Activated naive CD4-positive, alpha-beta T cell treated with anti-CD3 and anti-CD28 coated beads, Interleukin-2, amount 50 U/mL, for 72 hours (primary cell): Measurements from ENCODE around the gene IL18RAP. TPM values are rescaled to one million over a fixed set of nuclear protein-coding genes. Genes with fewer than 3 reads are reported as not detected.

Experiments
- ATAC-seq, 2 donors: fragments of 150-1000 bp; cut with Tn5 transposase; 2 replicates each; pipeline ENCODE4 v1.10.0; 2021; ENCODE audit warnings: mild to moderate bottlenecking in 2 of 2, moderate library complexity in 2 of 2
- DNase-seq, 2 donors: peaks; one replicate each; pipeline ENCODE4 v3.0.0; 2021 to 2022; ENCODE audit warnings: low spot score in 2 of 2
- H3K27ac Mint-ChIP-seq, 2 donors: one replicate each; pipeline ENCODE4 v1.8.0; 2022; ENCODE audit warnings: mild to moderate bottlenecking in 2 of 2, mixed read lengths in 2 of 2
- H3K36me3 Mint-ChIP-seq, 2 donors: one replicate each; pipeline ENCODE4 v1.8.0; 2022; ENCODE audit warnings: mixed read lengths in 2 of 2
- H3K9me3 Mint-ChIP-seq, 2 donors: one replicate each; pipeline ENCODE4 v1.8.0; 2022; ENCODE audit warnings: mixed read lengths in 2 of 2
- total RNA-seq, 2 donors: library from RNA; stranded (reverse); gene quantifications; one replicate each; pipeline ENCODE4 v1.2.3, GENCODE V29; 2022

The IL18RAP gene
- total RNA-seq: 1 to 10 TPM; 2.6 to 9.3 TPM

- ATAC-seq (peak in 1 of 2 donors; percentile 50), DNase-seq (no peak)
- Mint-ChIP-seq H3K9me3 (peaks cover 0 to 3% of the 10 kb centered on the region in 2 donors), H3K27ac (peak within 1 kb of the TSS; percentile 34 to 80), H3K36me3 (peaks cover 10 to 46% of the 10 kb centered on the region in 2 donors)
Observed at GRCh38 chr2:102422910-102423309, at the start of gene IL18RAP. Gene IL18RAP (plus strand): TSS chr2:102423160. CDS start chr2:102423278, 118 bp downstream.

GRCh38 chr2:102376052-102376591, 46.8 kb upstream of the IL18RAP start:
- H3K27ac Mint-ChIP-seq: peak overlapping the region in 1 of 2 donors; percentile 13
- DNase-seq (no peak), ATAC-seq (peak in 1 of 2 donors; percentile 32)
- peaks cover 4 to 34% of the 10 kb centered on the region in 2 donors for H3K9me3 Mint-ChIP-seq
- H3K36me3 Mint-ChIP-seq: peaks cover 43 to 85% of the 10 kb centered on the region in 2 donors

- ATAC-seq (no peak), DNase-seq (no peak)
- peaks cover 12 to 32% of the 10 kb centered on the region in 2 donors for H3K9me3 Mint-ChIP-seq
Observed at GRCh38 chr2:102383722-102384121, 39.2 kb upstream of the IL18RAP start.

GRCh38 chr2:102385522-102385921, 37.4 kb upstream of the IL18RAP start:
- Mint-ChIP-seq H3K9me3 (peaks cover 12 to 25% of the 10 kb centered on the region in 2 donors), H3K27ac (no peak overlapping the region), H3K36me3 (peaks cover 54 to 88% of the 10 kb centered on the region in 2 donors)
- ATAC-seq: no peak
- no peak for DNase-seq

More at GRCh38 chr2:102383722-102384121, 39.2 kb upstream of the IL18RAP start:
- H3K27ac Mint-ChIP-seq: no peak overlapping the region
- peaks cover 59 to 88% of the 10 kb centered on the region in 2 donors for H3K36me3 Mint-ChIP-seq

GRCh38 chr2:102386004-102386403, 37.0 kb upstream of the IL18RAP start:
- H3K27ac Mint-ChIP-seq: no peak overlapping the region
- DNase-seq (no peak), ATAC-seq (no peak)
- peaks cover 49 to 86% of the 10 kb centered on the region in 2 donors for H3K36me3 Mint-ChIP-seq
- peaks cover 12 to 24% of the 10 kb centered on the region in 2 donors for H3K9me3 Mint-ChIP-seq

GRCh38 chr2:102386867-102387541, 36.0 kb upstream of the IL18RAP start:
- DNase-seq: no peak
- no peak for ATAC-seq
- peaks cover 12 to 24% of the 10 kb centered on the region in 2 donors for H3K9me3 Mint-ChIP-seq
- H3K36me3 Mint-ChIP-seq: peaks cover 49 to 86% of the 10 kb centered on the region in 2 donors
- peak overlapping the region in 1 of 2 donors; percentile 70 for H3K27ac Mint-ChIP-seq

- ATAC-seq (peak in 1 of 2 donors; percentile 16), DNase-seq (no peak)
- peak overlapping the region; percentile 16 to 70 for H3K27ac Mint-ChIP-seq
- H3K36me3 Mint-ChIP-seq: peaks cover 49 to 81% of the 10 kb centered on the region in 2 donors
- H3K9me3 Mint-ChIP-seq: peaks cover 12 to 20% of the 10 kb centered on the region in 2 donors
Observed at GRCh38 chr2:102387763-102388546, 35.0 kb upstream of the IL18RAP start.

- Mint-ChIP-seq H3K9me3 (no peaks in the 10 kb centered on the region), H3K27ac (no peak overlapping the region), H3K36me3 (peaks cover 20 to 45% of the 10 kb centered on the region in 2 donors)
- ATAC-seq: peak; percentile 22 to 46
- DNase-seq: no peak
Observed at GRCh38 chr2:102391565-102391964, 31.4 kb upstream of the IL18RAP start.

GRCh38 chr2:102392096-102392495, 30.9 kb upstream of the IL18RAP start:
- Mint-ChIP-seq H3K27ac (no peak overlapping the region), H3K9me3 (no peaks in the 10 kb centered on the region), H3K36me3 (peaks cover 16 to 39% of the 10 kb centered on the region in 2 donors)
- ATAC-seq (no peak), DNase-seq (no peak)

GRCh38 chr2:102392942-102393341, 30.0 kb upstream of the IL18RAP start:
- Mint-ChIP-seq H3K27ac (no peak overlapping the region), H3K36me3 (peaks cover 8 to 31% of the 10 kb centered on the region in 2 donors), H3K9me3 (no peaks in the 10 kb centered on the region)
- ATAC-seq: no peak
- DNase-seq: no peak

- no peak for DNase-seq
- H3K36me3 Mint-ChIP-seq: peaks cover 0 to 14% of the 10 kb centered on the region in 2 donors
- no peak for ATAC-seq
- H3K27ac Mint-ChIP-seq: no peak overlapping the region
- no peaks in the 10 kb centered on the region for H3K9me3 Mint-ChIP-seq
Observed at GRCh38 chr2:102396012-102396411, 26.9 kb upstream of the IL18RAP start.

- no peaks in the 10 kb centered on the region for H3K9me3 Mint-ChIP-seq
- ATAC-seq: no peak
- no peak for DNase-seq
- no peak overlapping the region for H3K27ac Mint-ChIP-seq
- H3K36me3 Mint-ChIP-seq: peaks cover 0 to 3% of the 10 kb centered on the region in 2 donors
Observed at GRCh38 chr2:102397209-102397608, 25.8 kb upstream of the IL18RAP start.

- DNase-seq (no peak), ATAC-seq (peak in 1 of 2 donors; percentile 59)
- Mint-ChIP-seq H3K36me3 (no peaks in the 10 kb centered on the region), H3K9me3 (no peaks in the 10 kb centered on the region), H3K27ac (no peak overlapping the region)
Observed at GRCh38 chr2:102399499-102400141, 23.3 kb upstream of the IL18RAP start.

GRCh38 chr2:102401456-102401855, 21.5 kb upstream of the IL18RAP start:
- ATAC-seq (no peak), DNase-seq (no peak)
- Mint-ChIP-seq H3K36me3 (no peaks in the 10 kb centered on the region), H3K9me3 (no peaks in the 10 kb centered on the region), H3K27ac (no peak overlapping the region)

GRCh38 chr2:102401865-102402264, 21.1 kb upstream of the IL18RAP start:
- DNase-seq (no peak), ATAC-seq (no peak)
- H3K9me3 Mint-ChIP-seq: no peaks in the 10 kb centered on the region
- no peaks in the 10 kb centered on the region for H3K36me3 Mint-ChIP-seq
- H3K27ac Mint-ChIP-seq: no peak overlapping the region

GRCh38 chr2:102410952-102411351, 12.0 kb upstream of the IL18RAP start:
- no peak for DNase-seq
- H3K27ac Mint-ChIP-seq: no peak overlapping the region
- peaks cover 0 to 41% of the 10 kb centered on the region in 2 donors for H3K36me3 Mint-ChIP-seq
- ATAC-seq: no peak
- H3K9me3 Mint-ChIP-seq: peaks cover 4 to 28% of the 10 kb centered on the region in 2 donors
